PFSK-1 (cell line): ENCODE results near the gene PNCK.

Source experiments
- FOXP2 ChIP-seq: optimal IDR thresholded peaks from 2 replicates; pipeline ENCODE3; 2011; ENCODE audit warnings: borderline replicate concordance, control low read depth, inconsistent platforms; ENCODE audit not compliant: insufficient read depth; ENCODE audit errors: extremely low read length, extremely low read depth
- POLR2AphosphoS5 ChIP-seq: IDR thresholded peaks from 2 replicates; pipeline ENCODE4 v1.6.1; 2012; ENCODE audit warnings: low read depth, mild to moderate bottlenecking, control low read depth, low read length, moderate library complexity
- REST ChIP-seq, 2 experiments: IDR thresholded peaks; 2 replicates each; pipeline versions ENCODE4 v1.6.1 to v1.8.0; 2011 to 2012; ENCODE audit warnings: low read depth in 2 of 2, low read length in 2 of 2, control low read depth in 1 of 2, inconsistent platforms in 1 of 2, mild to moderate bottlenecking in 1 of 2, moderate library complexity in 1 of 2; ENCODE audit not compliant: insufficient read depth in 1 of 2
- SIN3A ChIP-seq: IDR thresholded peaks from 2 replicates; pipeline ENCODE4 v1.6.1; 2012; ENCODE audit warnings: mild to moderate bottlenecking, low read length, moderate library complexity, borderline replicate concordance; ENCODE audit not compliant: insufficient read depth
- TAF1 ChIP-seq: IDR thresholded peaks from 2 replicates; pipeline ENCODE4 v1.6.1; 2012; ENCODE audit warnings: low read length, control low read depth, borderline replicate concordance; ENCODE audit not compliant: insufficient read depth

Gene PNCK

GRCh38 chrX:153706799-153707198 lies 33.2 kb upstream of the PNCK start:
- TF ChIP-seq REST (IDR thresholded peaks at IDR 0.05; ENCODE audit: insufficient read depth in 1 of 2, low read depth in 2 of 2, low read length in 2 of 2) (no peak), SIN3A (no peak), POLR2AphosphoS5 (no peak), TAF1 (no peak), FOXP2 (no peak)

- TF ChIP-seq POLR2AphosphoS5 (no peak), FOXP2 (no peak), SIN3A (no peak), TAF1 (no peak), REST (IDR thresholded peaks at IDR 0.05; ENCODE audit: insufficient read depth in 1 of 2, low read depth in 2 of 2, low read length in 2 of 2) (no peak)
These were observed 30.5 kb upstream of the PNCK start for GRCh38 chrX:153704021-153704526.

GRCh38 chrX:153703036-153703370 lies 29.4 kb upstream of the PNCK start:
- TF ChIP-seq TAF1 (no peak), POLR2AphosphoS5 (no peak), REST (IDR thresholded peaks at IDR 0.05; ENCODE audit: insufficient read depth in 1 of 2, low read depth in 2 of 2, low read length in 2 of 2) (no peak)

- TF ChIP-seq TAF1 (no peak), REST (IDR thresholded peaks at IDR 0.05; ENCODE audit: insufficient read depth in 1 of 2, low read depth in 2 of 2, low read length in 2 of 2) (no peak), SIN3A (no peak), POLR2AphosphoS5 (no peak), FOXP2 (no peak)
These were observed 28.9 kb upstream of the PNCK start for GRCh38 chrX:153702336-153703035.

GRCh38 chrX:153701706-153702105 lies 28.1 kb upstream of the PNCK start:
- TF ChIP-seq TAF1: no peak
- TF ChIP-seq FOXP2: no peak
- no peak for TF ChIP-seq POLR2AphosphoS5
- no peak for TF ChIP-seq REST (IDR thresholded peaks at IDR 0.05; ENCODE audit: insufficient read depth in 1 of 2, low read depth in 2 of 2, low read length in 2 of 2)
- no peak for TF ChIP-seq SIN3A
